Epithelial cell of proximal tubule (primary cell): ENCODE measurements around the gene SYT17. TPM values are rescaled to one million over a fixed set of nuclear protein-coding genes. Genes with fewer than 3 reads are reported as not detected.

Experiments used
- DNase-seq: peaks from one replicate; pipeline ENCODE4 v3.0.0-alpha.2; 2011; ENCODE audit warnings: low read depth
- H3K4me3 ChIP-seq: 2 replicates; pipeline ENCODE4 v1.5.1; 2011; ENCODE audit warnings: low read depth, mild to moderate bottlenecking, low read length
- CTCF ChIP-seq: conservative IDR thresholded peaks from 2 replicates; pipeline ENCODE4 v1.5.1; 2012; ENCODE audit warnings: low read depth, mild to moderate bottlenecking, low read length
- total RNA-seq: library from RNA; depleted of rRNA; stranded (reverse); fragments of >200 nt; gene quantifications from 2 replicates; pipeline ENCODE4 v1.2.3, GENCODE V29; 2015

SYT17 gene
- total RNA-seq, 1 donor from 2014 or later, result 1.2 TPM

GRCh38 chr16:19265380-19265930 lies 97.4 kb downstream of the SYT17 start:
- no peak for DNase-seq
- TF ChIP-seq CTCF, result no peak
- H3K4me3 ChIP-seq, result no peak overlapping the region

- DNase-seq, result no peak
- H3K4me3 ChIP-seq, result no peak overlapping the region
- TF ChIP-seq CTCF, result no peak
Measured at GRCh38 chr16:19266774-19267173, 98.7 kb downstream of the SYT17 start.

GRCh38 chr16:19269098-19269497 lies 101.1 kb downstream of the SYT17 start:
- no peak for DNase-seq
- H3K4me3 ChIP-seq, result no peak overlapping the region
- no peak for TF ChIP-seq CTCF

- TF ChIP-seq CTCF, result no peak
- no peak for DNase-seq
- no peak overlapping the region for H3K4me3 ChIP-seq
Measured at GRCh38 chr16:19274165-19274797, 106.2 kb downstream of the SYT17 start.

- no peak overlapping the region for H3K4me3 ChIP-seq
- no peak for TF ChIP-seq CTCF
- DNase-seq, result no peak
Measured at GRCh38 chr16:19278403-19278802, 110.4 kb downstream of the SYT17 start.

GRCh38 chr16:19281246-19281645 lies 113.2 kb downstream of the SYT17 start:
- no peak overlapping the region for H3K4me3 ChIP-seq
- DNase-seq, result no peak
- TF ChIP-seq CTCF, result no peak

- H3K4me3 ChIP-seq, result no peak overlapping the region
- DNase-seq, result no peak
- no peak for TF ChIP-seq CTCF
Measured at GRCh38 chr16:19282101-19282500, 114.1 kb downstream of the SYT17 start.
